K562 (cell line): ENCODE data around the gene DHX35.

ENCODE experiments used
- LCOR ChIP-seq: sonication (generic); formaldehyde crosslinking; IDR thresholded peaks from 2 replicates; pipeline ENCODE4 v1.8.0; 2022; ENCODE audit warnings: mild to moderate bottlenecking, missing genetic modification reagents
- MXI1 ChIP-seq: IDR thresholded peaks from 2 replicates; pipeline ENCODE4 v1.6.1; 2011; ENCODE audit warnings: low read depth, mild to moderate bottlenecking, improper control_type of control experiment, low read length
- TF ChIP-seq, protein P1 (sequence below): sonication (generic); formaldehyde crosslinking; IDR thresholded peaks from 2 replicates; pipeline ENCODE4 v1.8.1; 2023; ENCODE audit warnings: mild to moderate bottlenecking, missing genetic modification reagents
- TF ChIP-seq, protein P2 (sequence below), 3 experiments: IDR thresholded peaks in 2 of 3; conservative IDR thresholded peaks in 1 of 3; 2 replicates each; pipeline ENCODE4 v1.5.1; 2011 to 2012; ENCODE audit warnings: low read length in 3 of 3, mild to moderate bottlenecking in 3 of 3, control low read depth in 2 of 3, improper control_type of control experiment in 1 of 3, inconsistent platforms in 1 of 3, low read depth in 1 of 3, mixed read lengths in 1 of 3, moderate library complexity in 1 of 3; ENCODE audit not compliant: insufficient read depth in 2 of 3

DNA sequence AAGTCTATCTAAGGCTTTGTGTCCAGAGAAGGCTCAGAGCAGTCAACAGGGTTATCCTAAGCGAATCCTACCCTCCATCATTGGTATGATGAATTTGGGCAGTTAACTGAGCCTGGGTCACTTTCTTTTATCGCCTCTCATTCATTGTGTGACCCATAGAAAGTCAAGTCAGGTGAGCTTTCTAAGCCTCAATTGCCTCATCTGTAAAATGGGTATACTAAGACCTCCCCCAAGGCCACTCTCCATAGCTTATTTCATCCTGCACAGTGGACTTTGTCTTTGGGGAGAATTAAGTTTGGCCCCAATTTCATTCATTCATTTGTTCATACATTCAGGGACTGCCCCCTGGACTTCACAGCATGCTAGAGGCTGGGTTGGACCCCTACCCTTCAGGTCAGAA, 110.5 kb downstream of the DHX35 start:
- TF ChIP-seq LCOR (no peak), MXI1 (no peak)
- TF ChIP-seq, protein P1, sequence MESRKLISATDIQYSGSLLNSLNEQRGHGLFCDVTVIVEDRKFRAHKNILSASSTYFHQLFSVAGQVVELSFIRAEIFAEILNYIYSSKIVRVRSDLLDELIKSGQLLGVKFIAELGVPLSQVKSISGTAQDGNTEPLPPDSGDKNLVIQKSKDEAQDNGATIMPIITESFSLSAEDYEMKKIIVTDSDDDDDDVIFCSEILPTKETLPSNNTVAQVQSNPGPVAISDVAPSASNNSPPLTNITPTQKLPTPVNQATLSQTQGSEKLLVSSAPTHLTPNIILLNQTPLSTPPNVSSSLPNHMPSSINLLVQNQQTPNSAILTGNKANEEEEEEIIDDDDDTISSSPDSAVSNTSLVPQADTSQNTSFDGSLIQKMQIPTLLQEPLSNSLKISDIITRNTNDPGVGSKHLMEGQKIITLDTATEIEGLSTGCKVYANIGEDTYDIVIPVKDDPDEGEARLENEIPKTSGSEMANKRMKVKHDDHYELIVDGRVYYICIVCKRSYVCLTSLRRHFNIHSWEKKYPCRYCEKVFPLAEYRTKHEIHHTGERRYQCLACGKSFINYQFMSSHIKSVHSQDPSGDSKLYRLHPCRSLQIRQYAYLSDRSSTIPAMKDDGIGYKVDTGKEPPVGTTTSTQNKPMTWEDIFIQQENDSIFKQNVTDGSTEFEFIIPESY = no peak
- TF ChIP-seq, protein P2, sequence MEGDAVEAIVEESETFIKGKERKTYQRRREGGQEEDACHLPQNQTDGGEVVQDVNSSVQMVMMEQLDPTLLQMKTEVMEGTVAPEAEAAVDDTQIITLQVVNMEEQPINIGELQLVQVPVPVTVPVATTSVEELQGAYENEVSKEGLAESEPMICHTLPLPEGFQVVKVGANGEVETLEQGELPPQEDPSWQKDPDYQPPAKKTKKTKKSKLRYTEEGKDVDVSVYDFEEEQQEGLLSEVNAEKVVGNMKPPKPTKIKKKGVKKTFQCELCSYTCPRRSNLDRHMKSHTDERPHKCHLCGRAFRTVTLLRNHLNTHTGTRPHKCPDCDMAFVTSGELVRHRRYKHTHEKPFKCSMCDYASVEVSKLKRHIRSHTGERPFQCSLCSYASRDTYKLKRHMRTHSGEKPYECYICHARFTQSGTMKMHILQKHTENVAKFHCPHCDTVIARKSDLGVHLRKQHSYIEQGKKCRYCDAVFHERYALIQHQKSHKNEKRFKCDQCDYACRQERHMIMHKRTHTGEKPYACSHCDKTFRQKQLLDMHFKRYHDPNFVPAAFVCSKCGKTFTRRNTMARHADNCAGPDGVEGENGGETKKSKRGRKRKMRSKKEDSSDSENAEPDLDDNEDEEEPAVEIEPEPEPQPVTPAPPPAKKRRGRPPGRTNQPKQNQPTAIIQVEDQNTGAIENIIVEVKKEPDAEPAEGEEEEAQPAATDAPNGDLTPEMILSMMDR (IDR thresholded peaks at IDR 0.05 in 2 of 3, conservative IDR thresholded peaks at IDR 0.05 in 1 of 3; ENCODE audit: insufficient read depth in 2 of 3, low read depth in 1 of 3, low read length in 3 of 3) = no peak
